ENCODE data around the gene ATP1B4.

Gene ATP1B4

DNA sequence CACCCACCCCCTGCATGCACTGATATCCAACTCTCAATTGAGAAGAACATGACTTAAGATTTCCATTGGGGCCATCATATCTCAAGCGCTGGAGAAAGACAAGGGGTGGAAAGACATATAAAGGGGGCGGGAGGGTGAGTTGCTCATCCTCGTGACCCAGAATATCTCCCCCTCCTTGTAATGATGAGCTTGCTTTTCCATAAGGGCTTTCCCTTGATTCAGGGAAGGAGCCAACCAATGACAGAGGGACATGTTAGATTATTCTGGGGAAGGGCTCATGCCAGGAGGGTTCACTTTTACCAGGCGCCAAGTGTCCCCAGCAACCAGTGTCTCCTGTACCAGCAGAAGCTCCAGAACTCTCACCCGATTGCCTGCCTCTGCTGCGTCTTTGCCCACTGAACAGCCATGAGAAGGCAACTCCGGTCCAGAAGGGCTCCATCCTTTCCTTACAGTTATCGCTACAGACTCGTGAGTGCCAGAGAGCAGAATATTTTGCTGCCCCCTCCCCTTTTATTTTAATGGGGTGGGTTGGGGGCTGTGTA lies at the start of gene ATP1B4:
Gene ATP1B4 (plus strand): TSS at position 326 of the 542 bp plus-strand sequence. CDS start 80 bp downstream, at position 406.
- TF ChIP-seq, protein P1, sequence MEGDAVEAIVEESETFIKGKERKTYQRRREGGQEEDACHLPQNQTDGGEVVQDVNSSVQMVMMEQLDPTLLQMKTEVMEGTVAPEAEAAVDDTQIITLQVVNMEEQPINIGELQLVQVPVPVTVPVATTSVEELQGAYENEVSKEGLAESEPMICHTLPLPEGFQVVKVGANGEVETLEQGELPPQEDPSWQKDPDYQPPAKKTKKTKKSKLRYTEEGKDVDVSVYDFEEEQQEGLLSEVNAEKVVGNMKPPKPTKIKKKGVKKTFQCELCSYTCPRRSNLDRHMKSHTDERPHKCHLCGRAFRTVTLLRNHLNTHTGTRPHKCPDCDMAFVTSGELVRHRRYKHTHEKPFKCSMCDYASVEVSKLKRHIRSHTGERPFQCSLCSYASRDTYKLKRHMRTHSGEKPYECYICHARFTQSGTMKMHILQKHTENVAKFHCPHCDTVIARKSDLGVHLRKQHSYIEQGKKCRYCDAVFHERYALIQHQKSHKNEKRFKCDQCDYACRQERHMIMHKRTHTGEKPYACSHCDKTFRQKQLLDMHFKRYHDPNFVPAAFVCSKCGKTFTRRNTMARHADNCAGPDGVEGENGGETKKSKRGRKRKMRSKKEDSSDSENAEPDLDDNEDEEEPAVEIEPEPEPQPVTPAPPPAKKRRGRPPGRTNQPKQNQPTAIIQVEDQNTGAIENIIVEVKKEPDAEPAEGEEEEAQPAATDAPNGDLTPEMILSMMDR (conservative IDR thresholded peaks at IDR 0.05) = no peak
- H3K27ac ChIP-seq = no peak within 1 kb of the TSS

DNA sequence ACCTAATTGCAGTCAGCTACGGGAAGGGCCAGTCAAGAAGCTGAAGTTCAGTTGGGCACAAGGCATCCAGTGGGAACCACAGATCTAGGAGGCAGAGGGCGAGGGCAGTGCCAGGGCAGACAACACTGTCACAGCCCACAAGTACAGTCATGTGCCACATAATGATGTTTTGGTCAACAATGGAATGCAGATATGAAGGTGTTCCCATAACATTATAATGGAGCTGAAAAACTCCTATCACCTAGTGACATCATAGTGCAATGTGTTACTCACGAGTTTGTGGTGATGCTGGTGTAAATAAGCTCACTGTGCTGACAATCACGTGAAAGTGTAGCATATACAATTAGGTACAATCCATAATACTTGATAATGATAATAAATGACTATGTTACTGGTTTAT lies 46.1 kb upstream of the ATP1B4 start:
- H3K27ac ChIP-seq = no peak overlapping the region
- TF ChIP-seq, protein P1 (conservative IDR thresholded peaks at IDR 0.05) = no peak

DNA sequence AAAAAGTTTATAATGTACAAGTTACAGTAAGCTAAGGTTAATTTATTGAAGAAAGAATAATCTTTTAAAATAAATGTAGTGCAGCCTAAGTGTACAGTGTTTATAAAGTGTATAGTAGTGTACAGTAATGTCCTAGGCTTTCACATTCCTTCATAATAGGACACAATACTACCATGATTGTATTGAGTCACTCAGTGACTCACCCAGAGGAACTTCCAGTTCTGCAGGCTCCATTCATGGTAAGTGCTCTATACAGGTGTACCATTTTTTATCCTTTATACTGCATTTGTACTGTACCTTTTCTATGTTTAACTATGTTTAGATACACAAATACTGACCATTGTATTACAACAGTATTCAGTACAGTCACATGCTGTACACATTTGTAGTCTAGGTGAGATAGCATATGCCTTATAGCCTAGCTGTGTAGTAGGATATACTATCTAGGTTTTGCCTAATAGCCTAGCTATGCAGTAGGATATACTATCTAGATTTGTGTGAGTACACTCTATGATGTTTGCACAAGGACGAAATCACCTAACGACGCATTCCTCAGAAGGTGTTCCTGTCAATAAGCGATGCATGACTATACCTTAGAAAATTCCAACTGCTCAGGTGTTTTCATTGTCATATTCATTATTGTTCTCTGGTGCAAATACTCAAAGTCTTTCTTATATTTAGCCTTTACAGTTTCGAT lies 45.2 kb upstream of the ATP1B4 start:
- TF ChIP-seq, protein P1 (conservative IDR thresholded peaks at IDR 0.05) = no peak
- no peak overlapping the region for H3K27ac ChIP-seq

DNA sequence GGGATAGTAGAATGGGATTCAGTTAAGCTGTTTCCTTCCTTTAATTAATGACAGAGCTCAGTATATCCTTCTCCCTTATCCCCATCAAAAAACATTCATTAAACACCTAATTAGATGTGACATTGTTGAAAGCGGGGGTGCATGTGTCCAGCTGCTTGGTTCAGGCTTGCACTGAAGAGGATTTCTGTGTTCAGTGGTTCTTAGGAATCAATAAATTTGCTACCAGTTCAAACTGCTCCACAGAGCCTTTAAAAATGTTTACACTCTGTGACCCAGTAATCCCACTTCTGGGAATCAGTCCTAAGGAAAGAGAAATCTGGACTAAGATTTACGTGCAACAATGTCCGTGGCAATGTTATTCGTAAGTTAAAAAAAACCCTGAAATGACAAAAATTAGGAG lies 43.5 kb upstream of the ATP1B4 start:
- TF ChIP-seq, protein P1 (conservative IDR thresholded peaks at IDR 0.05) = no peak
- no peak overlapping the region for H3K27ac ChIP-seq

DNA sequence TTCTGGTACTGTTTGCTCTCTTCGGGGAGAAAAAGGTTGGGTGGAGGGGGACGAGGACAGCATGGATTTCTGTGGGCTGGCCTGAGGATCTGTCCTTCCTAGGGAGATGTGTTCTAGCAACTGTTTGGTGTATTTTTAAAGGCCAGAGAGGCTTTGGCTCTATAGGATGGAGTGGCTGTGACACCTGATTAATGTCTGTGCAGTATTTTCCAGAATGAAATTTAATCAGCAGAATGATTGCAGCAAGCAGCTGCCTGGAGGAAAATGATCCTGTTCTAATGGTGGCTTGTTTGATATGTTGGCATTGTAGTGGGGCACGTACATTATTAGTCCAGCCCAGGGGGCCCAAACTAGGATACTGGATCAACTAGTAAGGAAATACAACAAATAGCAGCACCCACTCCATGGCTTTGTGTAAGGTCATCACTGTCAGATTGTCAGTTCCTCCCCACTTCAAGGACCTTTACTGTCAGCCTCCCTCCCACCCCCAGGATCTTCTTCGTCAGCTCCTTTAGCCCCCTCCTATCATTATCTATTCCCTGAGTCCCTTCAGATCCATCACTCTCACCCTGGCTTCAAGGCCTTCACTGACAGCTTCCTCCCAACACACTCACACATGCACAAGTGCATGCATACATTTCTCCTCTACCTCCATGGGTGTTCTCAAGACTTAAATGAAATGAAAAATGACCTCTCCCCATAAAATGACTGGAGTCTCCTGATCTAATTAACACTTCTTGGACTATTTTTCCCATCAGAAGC lies 40.2 kb upstream of the ATP1B4 start:
- H3K27ac ChIP-seq = no peak overlapping the region
- TF ChIP-seq, protein P1 (conservative IDR thresholded peaks at IDR 0.05) = no peak

DNA sequence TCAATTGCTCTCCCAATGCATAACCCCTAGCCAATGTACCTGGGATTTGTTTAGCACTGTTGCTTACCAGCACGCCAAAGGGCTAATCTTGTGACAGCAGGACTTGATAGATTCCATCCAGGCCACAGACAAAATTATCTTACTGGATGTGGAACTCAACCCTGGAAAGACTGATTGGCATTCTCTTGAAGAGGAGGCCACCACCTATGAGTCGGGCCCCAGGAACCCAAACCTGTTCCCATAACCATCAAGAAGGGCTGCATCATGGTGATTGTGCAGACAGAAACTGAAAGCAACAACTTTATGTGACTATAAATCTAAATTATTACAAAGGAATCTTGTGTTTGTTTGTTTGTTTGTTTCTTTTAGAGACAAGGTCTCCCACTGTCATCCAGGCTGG lies 30.8 kb upstream of the ATP1B4 start:
- H3K27ac ChIP-seq = no peak overlapping the region
- TF ChIP-seq, protein P1 (conservative IDR thresholded peaks at IDR 0.05) = no peak

DNA sequence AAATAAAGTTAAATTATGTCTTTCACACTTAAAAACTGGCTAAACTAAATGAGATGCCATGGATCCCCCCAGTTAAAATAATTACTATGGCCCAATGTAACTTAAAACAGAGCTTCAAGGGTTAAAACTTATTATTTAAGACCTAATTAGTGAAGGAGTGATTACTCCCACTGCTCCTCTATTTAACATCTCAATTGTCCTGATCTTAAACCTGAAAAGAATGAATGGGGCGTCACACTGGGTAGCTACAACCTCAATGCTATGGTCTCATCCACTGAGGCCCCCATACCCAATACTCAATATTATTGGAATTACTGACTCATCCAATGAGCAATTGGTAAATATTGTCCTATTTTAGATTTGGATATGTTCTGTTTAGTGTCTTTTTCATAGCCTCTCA lies 29.5 kb upstream of the ATP1B4 start:
- no peak overlapping the region for H3K27ac ChIP-seq
- TF ChIP-seq, protein P1 (conservative IDR thresholded peaks at IDR 0.05) = no peak
